NCI-H1417 treated with DMSO at 0.1 percent for 48 hours (cell line): ENCODE measurements around the gene EGFLAM.

Experiments used
- DNase-seq: peaks from one replicate; lab custom pipeline; 2025; lab: John Stamatoyannopoulos, UW

The EGFLAM gene

GRCh38 chr5:38471709-38472108 is 213.3 kb downstream of the EGFLAM start:
- DNase-seq = no peak

GRCh38 chr5:38472541-38472940 is 214.2 kb downstream of the EGFLAM start:
- DNase-seq = no peak

- DNase-seq = no peak
Measured at GRCh38 chr5:38473008-38473407, 214.6 kb downstream of the EGFLAM start.

- DNase-seq = no peak
Measured at GRCh38 chr5:38478166-38478565, 219.8 kb downstream of the EGFLAM start.

- DNase-seq = no peak
Measured at GRCh38 chr5:38478878-38479277, 220.5 kb downstream of the EGFLAM start.

GRCh38 chr5:38479315-38479904 is 221.1 kb downstream of the EGFLAM start:
- no peak for DNase-seq

- DNase-seq = no peak
Measured at GRCh38 chr5:38483805-38484398, 225.5 kb downstream of the EGFLAM start.

- DNase-seq = no peak
Measured at GRCh38 chr5:38494175-38494574, 235.8 kb downstream of the EGFLAM start.

- DNase-seq = peak; percentile 12
Measured at GRCh38 chr5:38494763-38495162, 236.4 kb downstream of the EGFLAM start.

GRCh38 chr5:38497946-38498345 is 239.6 kb downstream of the EGFLAM start:
- DNase-seq = no peak

GRCh38 chr5:38500573-38501260 is 242.4 kb downstream of the EGFLAM start:
- no peak for DNase-seq

GRCh38 chr5:38506302-38506701 is 247.9 kb downstream of the EGFLAM start:
- no peak for DNase-seq

- DNase-seq = no peak
Measured at GRCh38 chr5:38509185-38509584, 250.8 kb downstream of the EGFLAM start.
